PFSK-1 (cell line): ENCODE data around the gene RALGPS2.

Source experiments
- FOXP2 ChIP-seq: optimal IDR thresholded peaks from 2 replicates; pipeline ENCODE3; 2011; ENCODE audit warnings: borderline replicate concordance, control low read depth, inconsistent platforms; ENCODE audit not compliant: insufficient read depth; ENCODE audit errors: extremely low read length, extremely low read depth
- POLR2AphosphoS5 ChIP-seq: IDR thresholded peaks from 2 replicates; pipeline ENCODE4 v1.6.1; 2012; ENCODE audit warnings: low read depth, mild to moderate bottlenecking, control low read depth, low read length, moderate library complexity
- TF ChIP-seq, protein P1 (sequence below), 2 experiments: IDR thresholded peaks; 2 replicates each; pipeline versions ENCODE4 v1.6.1 to v1.8.0; 2011 to 2012; ENCODE audit warnings: low read depth in 2 of 2, low read length in 2 of 2, control low read depth in 1 of 2, inconsistent platforms in 1 of 2, mild to moderate bottlenecking in 1 of 2, moderate library complexity in 1 of 2; ENCODE audit not compliant: insufficient read depth in 1 of 2

DNA sequence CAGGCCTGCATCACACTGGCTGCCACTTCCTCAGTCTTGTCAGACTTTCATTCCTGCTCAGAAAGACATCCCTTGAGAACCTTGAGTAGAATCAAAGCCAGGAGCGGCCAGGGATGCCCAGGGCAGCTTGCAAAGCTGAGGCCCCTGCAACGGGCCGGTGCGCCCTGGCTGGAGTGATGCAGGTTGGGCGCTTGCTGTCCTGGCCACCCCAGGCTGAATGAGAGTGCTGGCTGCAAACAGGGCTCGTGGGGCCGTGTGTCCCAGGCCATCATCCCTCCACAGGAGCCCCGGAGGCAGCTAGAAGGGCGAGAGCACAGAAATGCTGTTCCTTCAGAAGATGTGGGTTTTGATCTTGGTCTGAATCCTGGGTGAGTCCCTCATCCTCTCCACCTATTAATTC is 233.4 kb downstream of the RALGPS2 start:
- TF ChIP-seq POLR2AphosphoS5 = no peak
- TF ChIP-seq FOXP2 = no peak
- TF ChIP-seq, protein P1, sequence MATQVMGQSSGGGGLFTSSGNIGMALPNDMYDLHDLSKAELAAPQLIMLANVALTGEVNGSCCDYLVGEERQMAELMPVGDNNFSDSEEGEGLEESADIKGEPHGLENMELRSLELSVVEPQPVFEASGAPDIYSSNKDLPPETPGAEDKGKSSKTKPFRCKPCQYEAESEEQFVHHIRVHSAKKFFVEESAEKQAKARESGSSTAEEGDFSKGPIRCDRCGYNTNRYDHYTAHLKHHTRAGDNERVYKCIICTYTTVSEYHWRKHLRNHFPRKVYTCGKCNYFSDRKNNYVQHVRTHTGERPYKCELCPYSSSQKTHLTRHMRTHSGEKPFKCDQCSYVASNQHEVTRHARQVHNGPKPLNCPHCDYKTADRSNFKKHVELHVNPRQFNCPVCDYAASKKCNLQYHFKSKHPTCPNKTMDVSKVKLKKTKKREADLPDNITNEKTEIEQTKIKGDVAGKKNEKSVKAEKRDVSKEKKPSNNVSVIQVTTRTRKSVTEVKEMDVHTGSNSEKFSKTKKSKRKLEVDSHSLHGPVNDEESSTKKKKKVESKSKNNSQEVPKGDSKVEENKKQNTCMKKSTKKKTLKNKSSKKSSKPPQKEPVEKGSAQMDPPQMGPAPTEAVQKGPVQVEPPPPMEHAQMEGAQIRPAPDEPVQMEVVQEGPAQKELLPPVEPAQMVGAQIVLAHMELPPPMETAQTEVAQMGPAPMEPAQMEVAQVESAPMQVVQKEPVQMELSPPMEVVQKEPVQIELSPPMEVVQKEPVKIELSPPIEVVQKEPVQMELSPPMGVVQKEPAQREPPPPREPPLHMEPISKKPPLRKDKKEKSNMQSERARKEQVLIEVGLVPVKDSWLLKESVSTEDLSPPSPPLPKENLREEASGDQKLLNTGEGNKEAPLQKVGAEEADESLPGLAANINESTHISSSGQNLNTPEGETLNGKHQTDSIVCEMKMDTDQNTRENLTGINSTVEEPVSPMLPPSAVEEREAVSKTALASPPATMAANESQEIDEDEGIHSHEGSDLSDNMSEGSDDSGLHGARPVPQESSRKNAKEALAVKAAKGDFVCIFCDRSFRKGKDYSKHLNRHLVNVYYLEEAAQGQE (IDR thresholded peaks at IDR 0.05; ENCODE audit: insufficient read depth in 1 of 2, low read depth in 2 of 2, low read length in 2 of 2) = no peak
